ENCODE data around the gene MFSD11.

MFSD11 gene

DNA sequence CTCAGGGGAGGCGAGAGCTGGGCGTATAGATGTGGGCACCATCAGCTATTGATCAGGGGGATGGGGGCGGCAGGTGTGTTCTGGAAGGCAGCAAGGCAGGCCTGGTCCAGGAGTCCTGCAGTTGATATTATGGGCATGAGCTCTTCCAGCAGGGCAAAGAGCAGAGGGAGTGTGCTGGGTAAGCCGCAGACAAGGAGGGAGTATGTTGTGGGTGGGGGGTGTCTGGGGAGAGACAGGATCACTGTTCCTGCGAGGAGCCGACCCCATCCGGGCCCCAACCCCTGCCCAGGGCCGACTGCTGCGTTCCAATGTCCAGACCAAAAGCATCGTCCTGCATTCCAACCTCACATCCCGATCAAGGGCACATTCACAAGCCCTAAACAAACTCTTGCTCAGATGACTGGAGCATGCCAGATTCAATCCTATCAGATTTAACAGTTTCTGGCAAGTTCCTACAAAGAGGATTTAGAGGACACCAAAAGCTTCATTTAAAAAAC is 36.4 kb upstream of the MFSD11 start:
- in situ Hi-C loops (cut with HindIII; ENCODE audit: low sequenced_read_pairs) = no loop called here
- no peak overlapping the region for H3K4me3 ChIP-seq (ENCODE audit: low read depth, low read length)
- TF ChIP-seq, protein P1, sequence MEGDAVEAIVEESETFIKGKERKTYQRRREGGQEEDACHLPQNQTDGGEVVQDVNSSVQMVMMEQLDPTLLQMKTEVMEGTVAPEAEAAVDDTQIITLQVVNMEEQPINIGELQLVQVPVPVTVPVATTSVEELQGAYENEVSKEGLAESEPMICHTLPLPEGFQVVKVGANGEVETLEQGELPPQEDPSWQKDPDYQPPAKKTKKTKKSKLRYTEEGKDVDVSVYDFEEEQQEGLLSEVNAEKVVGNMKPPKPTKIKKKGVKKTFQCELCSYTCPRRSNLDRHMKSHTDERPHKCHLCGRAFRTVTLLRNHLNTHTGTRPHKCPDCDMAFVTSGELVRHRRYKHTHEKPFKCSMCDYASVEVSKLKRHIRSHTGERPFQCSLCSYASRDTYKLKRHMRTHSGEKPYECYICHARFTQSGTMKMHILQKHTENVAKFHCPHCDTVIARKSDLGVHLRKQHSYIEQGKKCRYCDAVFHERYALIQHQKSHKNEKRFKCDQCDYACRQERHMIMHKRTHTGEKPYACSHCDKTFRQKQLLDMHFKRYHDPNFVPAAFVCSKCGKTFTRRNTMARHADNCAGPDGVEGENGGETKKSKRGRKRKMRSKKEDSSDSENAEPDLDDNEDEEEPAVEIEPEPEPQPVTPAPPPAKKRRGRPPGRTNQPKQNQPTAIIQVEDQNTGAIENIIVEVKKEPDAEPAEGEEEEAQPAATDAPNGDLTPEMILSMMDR (IDR thresholded peaks at IDR 0.05; ENCODE audit: low read depth, low read length, missing control alignments) = no peak
- DNase-seq (ENCODE audit: low read depth) = no peak

DNA sequence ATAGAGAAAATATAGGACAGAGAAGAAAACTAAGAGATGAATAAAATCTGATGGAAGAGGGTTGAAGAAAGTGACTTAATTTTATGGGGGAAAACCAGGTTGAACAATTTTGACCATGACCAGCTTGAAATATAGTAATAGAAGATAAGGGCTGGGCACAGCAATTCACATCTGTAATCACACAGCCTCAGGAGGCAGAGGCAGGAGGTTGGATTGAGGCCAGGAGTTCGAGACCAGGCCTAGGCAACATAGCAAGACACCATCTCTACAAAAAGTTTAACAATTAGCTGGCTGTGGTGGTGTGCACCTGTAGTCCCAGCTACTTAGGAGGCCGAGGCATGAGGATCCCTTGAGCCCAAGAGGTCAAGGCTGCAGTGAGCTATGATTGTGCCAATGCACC is 35.8 kb upstream of the MFSD11 start:
- no peak overlapping the region for H3K4me3 ChIP-seq (ENCODE audit: low read depth, low read length)
- TF ChIP-seq, protein P1 (IDR thresholded peaks at IDR 0.05; ENCODE audit: low read depth, low read length, missing control alignments) = no peak
- DNase-seq (ENCODE audit: low read depth) = no peak
- in situ Hi-C loops (cut with HindIII; ENCODE audit: low sequenced_read_pairs) = no loop called here

DNA sequence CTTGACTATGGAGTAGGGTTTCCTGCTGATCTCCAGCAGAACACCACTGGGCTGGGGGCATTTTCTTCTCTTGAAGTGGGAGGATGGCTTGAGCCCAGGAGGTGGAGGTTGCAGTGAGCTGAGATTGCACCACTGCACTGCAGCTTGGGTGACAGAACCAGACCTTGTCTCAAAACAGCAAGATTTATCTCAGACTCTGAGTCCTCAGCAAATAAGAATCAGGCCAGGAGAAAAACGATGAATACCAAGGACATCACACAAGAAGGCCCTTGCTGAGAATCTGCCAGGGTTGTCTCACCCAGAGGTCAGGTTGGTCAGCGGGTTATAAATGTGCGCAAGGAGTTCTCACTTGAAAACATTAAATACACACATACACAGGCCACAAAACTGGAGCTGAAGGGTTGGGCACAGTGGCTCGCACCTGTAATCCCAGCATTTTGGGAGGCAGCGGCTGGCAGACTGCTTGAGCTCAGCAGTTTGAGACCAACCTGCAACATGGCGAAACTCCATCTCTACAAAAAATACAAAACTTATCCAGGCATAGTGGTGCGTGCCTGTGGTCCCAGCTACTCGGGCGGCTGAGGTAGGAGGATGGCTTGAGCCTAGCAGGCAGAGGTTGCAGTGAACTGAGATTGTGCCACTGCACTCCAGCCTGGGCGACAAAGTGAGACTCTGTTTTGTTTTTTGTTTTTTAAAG is 34.8 kb upstream of the MFSD11 start:
- no peak overlapping the region for H3K4me3 ChIP-seq (ENCODE audit: low read depth, low read length)
- TF ChIP-seq, protein P1 (IDR thresholded peaks at IDR 0.05; ENCODE audit: low read depth, low read length, missing control alignments) = no peak
- no peak for DNase-seq (ENCODE audit: low read depth)
- in situ Hi-C loops (cut with HindIII; ENCODE audit: low sequenced_read_pairs) = no loop called here

DNA sequence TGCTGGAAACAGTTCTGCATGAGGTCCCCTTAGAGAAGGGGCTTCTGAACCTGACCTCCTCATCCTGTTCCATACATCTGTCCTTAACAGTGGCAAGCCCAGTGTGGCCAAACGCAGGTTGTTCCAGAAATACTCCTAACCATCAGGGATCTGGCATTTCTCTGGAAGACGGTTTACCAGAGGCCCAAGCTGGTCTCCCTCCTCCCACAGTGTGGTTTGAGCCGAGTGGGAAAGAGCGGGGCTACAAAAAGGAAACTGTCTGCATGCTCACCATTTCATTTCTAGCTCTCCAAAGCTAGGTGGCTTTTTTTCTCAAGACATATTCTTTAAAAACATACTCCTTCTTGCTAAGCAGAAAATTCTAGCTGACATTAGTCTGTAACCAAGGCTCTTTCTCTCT is 33.1 kb upstream of the MFSD11 start:
- in situ Hi-C loops (cut with HindIII; ENCODE audit: low sequenced_read_pairs) = no loop called here
- no peak for DNase-seq (ENCODE audit: low read depth)
- TF ChIP-seq, protein P1 (IDR thresholded peaks at IDR 0.05; ENCODE audit: low read depth, low read length, missing control alignments) = no peak
- no peak overlapping the region for H3K4me3 ChIP-seq (ENCODE audit: low read depth, low read length)

DNA sequence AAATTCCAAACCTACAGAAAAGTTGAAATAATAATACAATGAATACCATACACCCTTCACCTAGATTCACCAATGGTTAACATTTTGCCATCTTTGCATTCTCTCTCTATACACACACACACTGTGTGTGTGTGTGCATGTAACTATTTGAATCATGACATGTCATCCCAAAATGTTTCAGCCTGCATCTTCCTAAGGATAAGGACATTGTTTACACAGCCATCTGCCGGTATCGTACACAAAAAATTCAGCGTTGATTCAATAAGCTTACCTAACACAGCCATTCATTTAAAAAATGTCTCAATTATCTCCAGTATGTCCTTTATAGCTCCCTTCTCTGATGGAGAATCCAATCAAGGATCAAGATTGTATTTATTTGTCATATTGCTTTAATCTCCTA is 31.1 kb upstream of the MFSD11 start:
- DNase-seq (ENCODE audit: low read depth) = no peak
- no peak overlapping the region for H3K4me3 ChIP-seq (ENCODE audit: low read depth, low read length)
- in situ Hi-C loops (cut with HindIII; ENCODE audit: low sequenced_read_pairs) = no loop called here
- TF ChIP-seq, protein P1 (IDR thresholded peaks at IDR 0.05; ENCODE audit: low read depth, low read length, missing control alignments) = no peak

DNA sequence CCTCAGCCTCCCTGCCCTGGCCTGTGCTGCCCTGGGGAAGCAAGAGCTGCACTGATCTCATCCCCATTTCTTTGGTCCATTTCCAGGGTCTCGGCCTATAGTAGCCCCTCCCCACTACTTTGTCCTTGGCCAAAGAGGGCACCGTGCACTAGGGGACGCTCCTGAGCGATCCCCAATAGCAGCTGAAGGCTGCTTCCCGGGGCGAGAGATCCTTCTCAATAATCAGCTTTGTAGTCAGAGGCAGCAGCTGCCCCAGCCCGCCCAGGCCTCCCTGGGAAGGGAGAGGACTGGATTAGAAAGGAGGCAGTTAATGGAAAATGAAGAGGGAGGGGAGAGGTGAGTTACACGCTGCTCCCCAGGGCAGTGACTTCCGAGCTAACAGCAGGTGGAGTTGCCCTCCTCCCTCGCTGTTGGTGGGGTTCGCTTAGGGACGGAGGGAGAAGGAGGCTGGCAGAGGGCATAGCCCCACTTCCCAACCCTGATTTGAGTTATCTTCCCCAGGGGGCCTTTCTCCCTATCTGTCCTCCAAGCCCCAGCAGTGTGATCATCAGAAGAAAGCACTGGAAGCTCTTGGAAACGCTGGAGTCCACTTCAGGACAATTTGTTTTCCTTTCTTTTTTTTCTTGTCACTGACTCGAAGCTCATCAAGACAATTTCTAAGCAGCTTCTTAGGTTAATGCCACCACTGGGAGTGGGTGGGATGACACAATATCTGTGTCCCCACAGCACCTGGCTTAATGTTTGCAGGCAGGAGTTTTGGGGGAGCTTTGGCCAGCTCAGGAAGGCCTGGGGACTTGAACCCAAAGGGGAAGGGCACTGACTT is 29.7 kb upstream of the MFSD11 start:
- peak overlapping the region; percentile 72 for H3K4me3 ChIP-seq (ENCODE audit: low read depth, low read length)
- TF ChIP-seq, protein P1 (IDR thresholded peaks at IDR 0.05; ENCODE audit: low read depth, low read length, missing control alignments) = peak; percentile 60
- in situ Hi-C loops (cut with HindIII; ENCODE audit: low sequenced_read_pairs) = no loop called here

More for the DNA sequence above, 29.7 kb upstream of the MFSD11 start:
- DNase-seq (ENCODE audit: low read depth) = no peak
